Smooth muscle cell (in vitro differentiated cells): Measurements from ENCODE around the gene MOSPD3. TPM values are rescaled to one million over a fixed set of nuclear protein-coding genes. Genes with fewer than 3 reads are reported as not detected.

Experiments used
- DNase-seq: peaks from one replicate; lab custom pipeline; 2025; ENCODE audit not compliant: unreplicated experiment; lab: John Stamatoyannopoulos, UW
- H2AFZ ChIP-seq: fragments of 200-600 bp; sonication (generic); 2 replicates; pipeline ENCODE4 v1.6.0; 2016; ENCODE audit warnings: antibody characterized with exemption, low read depth, mild to moderate bottlenecking
- H3F3A ChIP-seq: fragments of 200-600 bp; sonication (generic); 2 replicates; pipeline ENCODE4 v1.6.0; 2017; ENCODE audit warnings: antibody characterized with exemption, low read depth
- H3K27ac ChIP-seq: fragments of 200-600 bp; sonication (generic); 2 replicates; pipeline ENCODE4 v1.5.1; 2016; ENCODE audit warnings: low read depth, mild to moderate bottlenecking
- H3K27me3 ChIP-seq: fragments of 200-600 bp; sonication (generic); 2 replicates; pipeline ENCODE4 v1.6.1; 2016; ENCODE audit warnings: low read depth, mild to moderate bottlenecking
- H3K36me3 ChIP-seq: fragments of 200-600 bp; sonication (generic); 2 replicates; pipeline ENCODE4 v1.5.1; 2016; ENCODE audit warnings: low read depth
- H3K4me1 ChIP-seq: fragments of 200-600 bp; sonication (generic); 2 replicates; pipeline ENCODE4 v1.5.1; 2016; ENCODE audit warnings: low read depth
- H3K4me2 ChIP-seq: fragments of 200-600 bp; sonication (generic); 2 replicates; pipeline ENCODE4 v1.6.0; 2016; ENCODE audit warnings: mild to moderate bottlenecking
- H3K4me3 ChIP-seq: fragments of 200-600 bp; sonication (generic); 2 replicates; pipeline ENCODE4 v1.5.1; 2016; ENCODE audit warnings: mild to moderate bottlenecking
- H3K79me2 ChIP-seq: fragments of 200-600 bp; sonication (generic); 2 replicates; pipeline ENCODE4 v1.6.0; 2016; ENCODE audit warnings: low read depth, mild to moderate bottlenecking
- H3K9ac ChIP-seq: fragments of 200-600 bp; sonication (generic); 2 replicates; pipeline ENCODE4 v1.6.0; 2016; ENCODE audit warnings: low read depth
- H3K9me3 ChIP-seq: fragments of 200-600 bp; sonication (generic); replicated peaks from 2 replicates; pipeline ENCODE4 v1.5.1; 2016; ENCODE audit warnings: low read depth
- H4K20me1 ChIP-seq: fragments of 200-600 bp; sonication (generic); 2 replicates; pipeline ENCODE4 v1.6.0; 2016; ENCODE audit warnings: low read depth
- WGBS: methylation state at CpG from one replicate; pipeline ENCODE4 v1.1.7; 2016; ENCODE audit warnings: low lambda C conversion rate; 5-methylcytosine and 5-hydroxymethylcytosine counted together
- polyA plus RNA-seq: library from polyadenylated mRNA; unstranded; fragments of >200 nt; fragmentation: Nextera tagmentation; extraction: Ambion mirVana; gene quantifications from 2 replicates; pipeline ENCODE4 v1.2.1, GENCODE V29; 2016
- total RNA-seq: library from RNA; depleted of rRNA; stranded (reverse); fragments of >200 nt; gene quantifications from 2 replicates; pipeline ENCODE4 v1.2.3, GENCODE V29; 2014
- TF ChIP-seq, protein P1 (sequence below): fragments of 200-600 bp; sonication (generic); IDR thresholded peaks from 2 replicates; pipeline ENCODE4 v1.5.1; 2017; ENCODE audit warnings: borderline replicate concordance, mild to moderate bottlenecking, antibody characterized with exemption; ENCODE audit not compliant: insufficient read depth, poor library complexity, severe bottlenecking

MOSPD3 gene
- total and polyA plus RNA-seq, 2 experiments from 2014 or later, result 10.5 to 47.8 TPM

DNA sequence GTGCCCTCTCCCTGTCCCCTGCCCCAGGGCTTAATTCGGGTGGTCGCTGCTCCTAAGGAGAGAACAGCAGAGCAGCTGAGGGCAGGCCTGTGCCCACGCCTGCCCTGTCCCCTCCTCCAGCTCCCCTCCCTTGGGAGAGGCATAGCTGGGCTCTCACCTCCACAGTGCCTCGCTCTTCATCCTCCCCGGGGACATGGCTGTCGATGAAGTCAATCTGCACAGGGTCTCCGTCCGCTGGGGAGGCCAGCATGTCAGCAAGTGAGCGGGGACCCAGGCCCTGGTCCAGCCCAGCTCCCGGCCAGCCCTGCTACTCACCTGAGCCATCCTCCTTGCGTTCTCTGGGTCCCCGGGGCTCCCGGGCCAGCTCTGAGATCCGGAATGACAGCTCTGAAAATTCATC, 34.8 kb upstream of the MOSPD3 start:
- Histone ChIP-seq H3K36me3 (peaks cover 6% of the 10 kb centered on the region), H3K79me2 (peaks cover 7% of the 10 kb centered on the region), H3K9me3 (no peaks in the 10 kb centered on the region), H2AFZ (no peak overlapping the region), H3F3A (no peaks in the 10 kb centered on the region), H3K4me3 (no peak overlapping the region), H3K27ac (no peak overlapping the region), H3K4me2 (no peak overlapping the region), H4K20me1 (peaks cover 11% of the 10 kb centered on the region), H3K27me3 (no peaks in the 10 kb centered on the region), H3K9ac (no peak overlapping the region), H3K4me1 (no peaks in the 10 kb centered on the region)
- 97% methylated on average over 13 of the region's 14 CpGs for WGBS
- TF ChIP-seq, protein P1, sequence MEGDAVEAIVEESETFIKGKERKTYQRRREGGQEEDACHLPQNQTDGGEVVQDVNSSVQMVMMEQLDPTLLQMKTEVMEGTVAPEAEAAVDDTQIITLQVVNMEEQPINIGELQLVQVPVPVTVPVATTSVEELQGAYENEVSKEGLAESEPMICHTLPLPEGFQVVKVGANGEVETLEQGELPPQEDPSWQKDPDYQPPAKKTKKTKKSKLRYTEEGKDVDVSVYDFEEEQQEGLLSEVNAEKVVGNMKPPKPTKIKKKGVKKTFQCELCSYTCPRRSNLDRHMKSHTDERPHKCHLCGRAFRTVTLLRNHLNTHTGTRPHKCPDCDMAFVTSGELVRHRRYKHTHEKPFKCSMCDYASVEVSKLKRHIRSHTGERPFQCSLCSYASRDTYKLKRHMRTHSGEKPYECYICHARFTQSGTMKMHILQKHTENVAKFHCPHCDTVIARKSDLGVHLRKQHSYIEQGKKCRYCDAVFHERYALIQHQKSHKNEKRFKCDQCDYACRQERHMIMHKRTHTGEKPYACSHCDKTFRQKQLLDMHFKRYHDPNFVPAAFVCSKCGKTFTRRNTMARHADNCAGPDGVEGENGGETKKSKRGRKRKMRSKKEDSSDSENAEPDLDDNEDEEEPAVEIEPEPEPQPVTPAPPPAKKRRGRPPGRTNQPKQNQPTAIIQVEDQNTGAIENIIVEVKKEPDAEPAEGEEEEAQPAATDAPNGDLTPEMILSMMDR, result no peak
- no peak for DNase-seq

DNA sequence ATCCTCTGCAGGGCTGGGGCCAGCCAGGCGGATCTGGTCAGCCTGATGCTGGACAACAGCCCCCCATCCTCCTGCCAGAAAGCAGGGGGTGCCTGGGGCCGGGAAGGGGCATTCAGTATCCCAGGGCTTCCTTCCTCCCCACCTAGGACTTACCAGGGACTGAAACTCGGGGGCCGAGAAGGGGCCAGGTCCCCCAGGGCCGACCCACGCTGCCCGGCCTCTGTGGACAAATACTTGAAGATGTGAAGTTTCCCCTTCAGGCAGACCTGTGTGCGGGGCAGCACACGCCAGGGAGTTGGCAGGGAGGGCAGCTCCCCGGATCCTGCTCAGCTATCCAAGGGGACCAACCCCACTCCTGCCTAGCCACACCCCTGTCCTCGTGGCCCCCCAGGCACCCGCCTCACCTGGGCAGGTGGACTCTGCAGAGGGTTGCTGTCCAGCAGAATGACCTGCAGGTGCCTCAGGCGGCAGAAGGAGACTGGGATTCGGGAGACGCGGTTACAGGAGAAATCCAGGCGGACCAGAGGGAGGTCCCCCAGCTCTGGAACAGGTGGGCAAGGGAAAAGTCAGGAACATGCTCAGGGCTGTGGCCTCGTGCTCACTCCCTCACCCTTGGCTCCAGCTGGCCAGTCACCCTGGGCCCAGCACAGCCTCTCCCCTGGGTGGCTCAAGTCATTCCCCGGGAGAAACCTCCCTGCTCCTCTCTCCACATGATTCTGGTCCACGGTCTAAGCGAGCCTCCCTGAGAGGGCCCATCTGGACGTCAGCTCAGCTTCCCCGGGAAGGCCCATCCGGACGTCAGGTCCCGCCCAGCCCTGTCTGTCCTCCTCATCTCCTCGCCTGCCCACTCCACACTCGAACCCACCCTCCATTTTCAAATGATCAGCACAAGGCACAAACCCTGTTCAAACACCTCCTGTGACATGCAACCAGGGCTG, 33.8 kb upstream of the MOSPD3 start:
- Histone ChIP-seq H3K27me3 (no peaks in the 10 kb centered on the region), H3K36me3 (peaks cover 6% of the 10 kb centered on the region), H3K79me2 (peaks cover 13% of the 10 kb centered on the region), H3K4me2 (no peak overlapping the region), H3K4me1 (peaks cover 2% of the 10 kb centered on the region), H2AFZ (no peak overlapping the region), H3K9ac (no peak overlapping the region), H3F3A (no peaks in the 10 kb centered on the region), H3K4me3 (no peak overlapping the region), H3K9me3 (no peaks in the 10 kb centered on the region), H4K20me1 (peaks cover 21% of the 10 kb centered on the region), H3K27ac (no peak overlapping the region)
- TF ChIP-seq, protein P1, result no peak
- 97% methylated on average over 28 of the region's 28 CpGs for WGBS
- no peak for DNase-seq

DNA sequence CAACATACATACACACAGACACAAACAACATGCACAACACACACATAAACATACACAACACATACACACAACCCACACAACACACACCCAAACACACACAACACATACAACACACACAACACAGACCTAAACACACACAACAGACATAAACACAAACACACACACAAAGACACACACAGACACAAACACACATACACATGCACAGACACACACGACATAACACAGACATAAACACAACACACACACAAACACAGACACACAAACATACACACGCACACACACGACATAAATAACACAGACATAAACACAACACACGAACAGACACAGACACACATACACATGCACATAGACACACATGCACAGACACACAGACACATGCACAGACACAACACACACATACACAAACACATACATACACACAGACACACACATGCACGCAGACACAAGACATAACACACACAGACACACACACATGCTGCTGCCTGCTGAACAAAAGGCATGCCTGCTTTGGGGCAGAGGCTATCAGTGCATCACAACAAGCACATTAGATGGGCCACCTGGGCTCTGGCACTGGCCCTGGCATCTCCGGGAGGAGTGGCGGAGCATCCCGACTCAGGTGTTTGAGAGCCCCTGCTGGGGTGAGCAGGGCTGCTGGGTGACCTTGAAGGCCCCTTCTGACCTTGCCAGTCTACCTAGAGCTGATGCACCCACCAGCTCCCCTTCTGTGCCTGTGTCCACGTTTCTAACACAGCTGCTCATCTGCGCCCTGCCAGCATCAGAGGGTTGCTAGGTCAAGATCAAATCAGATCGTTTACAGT, 31.7 kb upstream of the MOSPD3 start:
- Histone ChIP-seq H4K20me1 (peaks cover 41% of the 10 kb centered on the region), H3K4me2 (no peak overlapping the region), H3K27ac (no peak overlapping the region), H3K9ac (no peak overlapping the region), H3K9me3 (no peaks in the 10 kb centered on the region), H3F3A (peaks cover 11% of the 10 kb centered on the region), H3K4me1 (peaks cover 16% of the 10 kb centered on the region), H3K4me3 (no peak overlapping the region), H3K36me3 (peaks cover 6% of the 10 kb centered on the region), H3K79me2 (peaks cover 13% of the 10 kb centered on the region), H2AFZ (no peak overlapping the region), H3K27me3 (no peaks in the 10 kb centered on the region)
- TF ChIP-seq, protein P1, result no peak
- 97% methylated on average over 11 of the region's 11 CpGs for WGBS
- DNase-seq, result no peak
